ENCODE results near the gene DHRS7.

- TF ChIP-seq CTCF (IDR thresholded peaks at IDR 0.05) (no peak), POLR2A (IDR thresholded peaks at IDR 0.05) (no peak)
These were observed 39.3 kb downstream of the DHRS7 start for GRCh38 chr14:60125918-60126317.

All from Peyer's patch (tissue), 4 donors.